Subcutaneous abdominal adipose tissue (tissue), 5 donors: ENCODE data around the gene PCGF5.
A peak's percentile ranks its signal among the peaks of the same experiment; 100 is the strongest.

Experiments used
- H3K27ac ChIP-seq: one replicate; pipeline ENCODE4 v1.7.0; 2013; ENCODE audit warnings: low read depth, mild to moderate bottlenecking, inconsistent platforms, low read length, moderate library complexity
- H3K27me3 ChIP-seq, 5 donors: one replicate each; pipeline ENCODE4 v1.7.0; 2013; ENCODE audit warnings: low read length in 5 of 5, inconsistent platforms in 1 of 5; ENCODE audit not compliant: control insufficient read depth in 5 of 5, insufficient read depth in 4 of 5
- H3K36me3 ChIP-seq, 5 donors: one replicate each; pipeline ENCODE4 v1.7.0; 2013; ENCODE audit warnings: low read length in 5 of 5; ENCODE audit not compliant: control insufficient read depth in 5 of 5, insufficient read depth in 5 of 5
- H3K4me1 ChIP-seq, 5 donors: one replicate each; pipeline ENCODE4 v1.7.0; 2013; ENCODE audit warnings: low read length in 5 of 5, mild to moderate bottlenecking in 3 of 5, moderate library complexity in 1 of 5; ENCODE audit not compliant: control insufficient read depth in 5 of 5, insufficient read depth in 5 of 5
- H3K4me3 ChIP-seq, 5 donors: one replicate each; pipeline ENCODE4 v1.7.0; 2013; ENCODE audit warnings: low read length in 5 of 5, low read depth in 1 of 5
- H3K9ac ChIP-seq, 5 donors: one replicate each; pipeline ENCODE4 v1.7.0; 2013; ENCODE audit warnings: low read length in 5 of 5, mild to moderate bottlenecking in 4 of 5, moderate library complexity in 3 of 5
- H3K9me3 ChIP-seq, 5 donors: one replicate each; pipeline ENCODE4 v1.7.0; 2013; ENCODE audit warnings: low read length in 5 of 5; ENCODE audit not compliant: control insufficient read depth in 5 of 5
- donor health status: healthy.
- donor health status: healthy.
- donor health status: healthy.
- donor health status: healthy.
- donor health status: healthy.

Gene PCGF5

DNA sequence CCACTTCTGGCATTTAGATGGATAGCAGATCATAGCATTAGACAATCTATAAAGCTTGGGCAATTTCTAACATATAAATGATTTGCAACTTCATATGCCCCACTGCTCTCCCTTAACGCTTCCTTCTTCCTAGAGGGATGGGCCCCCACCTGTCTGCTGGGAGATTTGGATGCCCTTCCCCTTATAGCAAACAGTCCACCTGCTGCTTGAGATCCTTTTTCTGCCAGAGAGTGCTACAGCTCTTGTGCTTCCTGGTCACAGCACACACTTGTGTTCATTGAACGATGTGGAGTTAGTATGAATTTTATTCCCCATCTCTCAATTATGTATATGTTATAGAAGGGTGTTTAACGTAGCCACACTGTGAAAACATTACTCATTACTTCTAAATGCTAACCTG lies 10.4 kb upstream of the PCGF5 start:
- Histone ChIP-seq H3K27me3 (no peaks in the 10 kb centered on the region), H3K27ac (no peak overlapping the region), H3K9me3 (no peaks in the 10 kb centered on the region), H3K4me3 (no peak overlapping the region), H3K9ac (no peak overlapping the region), H3K4me1 (peaks cover 0 to 5% (median 0%) of the 10 kb centered on the region in 5 donors), H3K36me3 (no peaks in the 10 kb centered on the region)

DNA sequence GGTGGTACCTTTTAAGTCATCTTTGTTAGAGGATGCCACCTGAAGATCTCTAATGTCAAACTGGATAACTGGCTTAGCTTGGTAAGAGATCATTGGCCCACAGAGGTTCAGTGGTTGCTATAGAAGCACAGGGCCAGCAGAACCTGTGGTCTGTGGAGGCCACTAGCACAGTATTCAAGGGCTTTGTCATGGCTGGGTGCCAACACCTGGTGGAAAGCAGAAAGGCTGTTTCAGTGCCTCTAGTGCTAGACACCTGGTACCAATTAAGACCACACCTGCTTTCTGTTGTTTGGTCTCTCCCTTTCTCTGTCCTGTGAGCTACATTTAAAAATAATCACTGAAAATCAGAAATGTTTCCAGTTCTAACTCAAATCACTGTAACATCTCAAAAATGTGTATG lies 10.0 kb upstream of the PCGF5 start:
- no peak overlapping the region for H3K9ac ChIP-seq
- H3K27me3 ChIP-seq = no peaks in the 10 kb centered on the region
- H3K9me3 ChIP-seq = no peaks in the 10 kb centered on the region
- no peak overlapping the region for H3K4me3 ChIP-seq
- H3K4me1 ChIP-seq = peaks cover 0 to 5% (median 0%) of the 10 kb centered on the region in 5 donors
- no peaks in the 10 kb centered on the region for H3K36me3 ChIP-seq
- no peak overlapping the region for H3K27ac ChIP-seq

DNA sequence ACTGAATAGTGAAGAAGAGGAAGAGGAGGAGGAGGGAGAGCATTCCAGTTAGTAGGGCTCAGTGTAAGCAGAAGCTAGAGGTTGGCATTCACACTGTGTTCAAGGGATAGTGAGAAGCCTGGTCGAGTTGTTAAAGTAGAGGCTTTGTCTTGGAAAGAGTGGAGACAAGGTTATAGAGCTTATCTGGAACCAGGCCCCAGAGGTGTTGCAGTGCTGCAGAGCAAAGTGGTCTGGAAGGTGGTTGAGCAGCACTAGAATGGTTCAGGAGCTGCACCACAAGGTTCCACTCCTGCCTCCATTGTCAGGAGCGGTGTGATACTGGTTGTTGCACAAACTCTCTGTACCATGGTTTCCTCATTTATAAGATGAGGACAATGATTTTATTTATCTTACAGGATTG lies 8.8 kb upstream of the PCGF5 start:
- H3K4me1 ChIP-seq = peaks cover 0 to under 1% (median 0%) of the 10 kb centered on the region in 5 donors
- H3K36me3 ChIP-seq = no peaks in the 10 kb centered on the region
- no peak overlapping the region for H3K4me3 ChIP-seq
- H3K27me3 ChIP-seq = no peaks in the 10 kb centered on the region
- H3K9me3 ChIP-seq = no peaks in the 10 kb centered on the region
- no peak overlapping the region for H3K9ac ChIP-seq
- no peak overlapping the region for H3K27ac ChIP-seq

DNA sequence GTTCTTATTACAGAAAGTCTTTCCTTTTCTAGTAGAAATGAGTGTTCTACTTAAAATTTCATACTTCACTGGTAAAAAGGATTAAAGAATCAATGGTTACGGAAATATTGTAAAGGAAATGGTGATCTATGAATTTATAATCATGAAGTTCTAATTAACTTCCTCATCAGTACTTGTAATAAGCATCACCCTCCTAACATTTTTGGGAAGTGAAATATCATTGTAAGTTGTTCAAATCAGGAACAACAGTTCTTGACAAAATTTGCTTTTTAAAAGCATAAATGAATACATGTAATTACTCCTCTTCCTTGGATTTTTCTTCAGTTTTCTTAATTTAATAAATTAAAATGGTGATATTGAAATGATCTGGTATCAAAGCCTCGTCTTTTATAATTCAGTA lies 5.6 kb upstream of the PCGF5 start:
- no peak overlapping the region for H3K27ac ChIP-seq
- H3K9me3 ChIP-seq = no peaks in the 10 kb centered on the region
- H3K4me3 ChIP-seq = no peak overlapping the region
- peaks cover 0 to 3% (median 2%) of the 10 kb centered on the region in 5 donors for H3K4me1 ChIP-seq
- H3K36me3 ChIP-seq = no peaks in the 10 kb centered on the region
- no peaks in the 10 kb centered on the region for H3K27me3 ChIP-seq
- no peak overlapping the region for H3K9ac ChIP-seq

DNA sequence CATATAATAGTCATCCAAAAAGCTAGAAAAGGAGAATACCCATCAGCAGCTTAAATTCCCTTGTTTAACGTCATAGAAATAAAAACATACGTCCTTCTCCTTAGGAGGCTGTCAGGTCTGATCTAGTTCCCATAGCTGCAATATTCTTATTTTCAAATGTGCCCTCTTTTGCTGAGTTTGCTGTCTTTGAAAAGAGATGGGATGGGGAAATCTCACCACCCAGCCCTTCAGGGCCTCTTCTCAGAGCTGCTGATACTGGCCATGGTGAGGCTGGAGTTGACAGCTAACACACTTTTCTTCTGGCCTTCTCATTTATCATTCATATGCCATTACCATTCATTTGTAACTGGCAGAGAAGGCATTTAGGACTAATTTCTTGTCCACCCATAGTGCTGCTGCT lies 5.1 kb upstream of the PCGF5 start:
- Histone ChIP-seq H3K4me3 (no peak overlapping the region), H3K36me3 (no peaks in the 10 kb centered on the region), H3K9me3 (no peaks in the 10 kb centered on the region), H3K9ac (no peak overlapping the region), H3K27ac (no peak overlapping the region), H3K4me1 (peaks cover 0 to 7% (median 6%) of the 10 kb centered on the region in 5 donors), H3K27me3 (no peaks in the 10 kb centered on the region)

DNA sequence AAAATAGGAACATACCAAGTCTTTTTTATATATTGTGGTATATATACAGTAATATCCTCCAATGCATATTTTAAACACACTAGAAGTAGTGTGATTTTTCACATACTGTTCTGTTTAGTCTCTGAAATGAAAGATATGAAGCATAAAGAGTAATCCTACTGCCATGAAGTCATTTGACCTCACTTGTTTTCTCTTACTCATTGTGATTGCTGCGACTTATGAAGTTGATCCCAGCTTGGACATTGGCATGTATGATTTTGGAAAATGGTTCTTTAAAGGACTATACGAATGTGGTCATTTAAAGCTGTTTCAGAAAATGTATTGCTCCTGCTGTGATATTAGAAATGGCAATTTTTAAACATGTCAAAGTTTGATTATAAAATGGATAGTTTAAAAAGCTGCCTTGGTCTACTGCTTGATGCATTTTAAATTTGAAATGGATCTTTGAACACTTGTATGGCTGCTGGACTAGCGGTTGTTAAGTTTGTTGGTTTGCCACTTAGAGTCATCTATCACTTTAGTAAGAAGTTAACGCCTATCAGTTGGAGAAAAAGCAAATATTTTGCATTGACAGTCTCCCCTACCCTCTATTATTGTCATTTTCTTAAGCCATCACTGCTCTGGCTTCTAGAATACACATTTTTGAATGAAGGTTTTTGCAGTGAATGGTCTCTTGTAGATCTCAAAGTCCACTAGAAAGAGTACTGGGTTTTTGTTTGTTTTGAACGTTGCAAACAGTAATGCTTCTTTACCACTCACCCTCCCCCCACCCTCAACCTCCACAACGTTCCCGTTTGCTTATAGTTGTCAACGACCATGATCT lies 881 bp upstream of the PCGF5 start:
- Histone ChIP-seq H3K9ac (peak overlapping the region in 2 of 5 donors; percentile 67 to 69), H3K27ac (no peak overlapping the region), H3K36me3 (peaks cover 0 to 2% (median 0%) of the 10 kb centered on the region in 5 donors), H3K27me3 (no peaks in the 10 kb centered on the region), H3K4me3 (peak overlapping the region; percentile 72 to 86 (median 82)), H3K9me3 (no peaks in the 10 kb centered on the region), H3K4me1 (peaks cover 0 to 34% (median 22%) of the 10 kb centered on the region in 5 donors)

DNA sequence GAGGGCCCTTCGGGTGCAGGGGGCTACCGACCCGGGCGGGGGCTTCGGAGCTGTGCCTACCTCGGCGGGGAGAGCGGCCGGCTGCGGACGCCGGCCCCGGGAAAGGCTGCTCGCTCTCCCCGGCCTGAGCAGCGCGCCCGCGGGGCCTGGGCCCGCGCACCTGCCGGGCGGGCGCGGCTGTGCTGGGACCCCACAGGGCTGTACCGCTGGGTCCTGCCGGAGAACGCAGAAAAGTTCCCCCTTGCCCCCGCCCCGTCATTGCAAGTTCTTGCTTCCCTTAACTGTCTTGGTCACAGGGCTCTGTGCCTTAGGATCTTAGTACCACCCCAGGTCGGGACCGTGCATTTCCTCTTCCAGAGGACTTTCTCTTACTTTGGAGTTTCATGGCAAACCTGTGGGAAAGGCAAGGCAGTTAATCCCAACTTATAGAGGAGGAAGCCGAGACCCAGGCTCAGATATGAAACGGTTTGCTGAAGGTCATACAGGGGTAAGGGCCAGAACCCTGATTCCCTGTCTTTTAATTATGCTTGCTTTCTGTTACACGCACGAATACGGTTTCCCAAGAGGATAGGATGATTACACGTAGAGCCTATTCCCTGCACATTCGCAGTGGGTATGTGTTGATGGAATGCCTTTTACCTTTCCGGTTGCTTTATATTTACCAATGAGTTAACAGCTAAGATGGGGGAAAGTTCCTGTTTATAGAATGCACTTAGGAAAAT lies 652 bp downstream of the PCGF5 start:
- Histone ChIP-seq H3K9ac (peak overlapping the region; percentile 77 to 96 (median 91)), H3K36me3 (peaks cover 0 to 2% (median 0%) of the 10 kb centered on the region in 5 donors), H3K27ac (peak overlapping the region; percentile 84), H3K4me1 (peaks cover 0 to 34% (median 22%) of the 10 kb centered on the region in 5 donors), H3K4me3 (peak overlapping the region; percentile 83 to 95 (median 86)), H3K9me3 (no peaks in the 10 kb centered on the region), H3K27me3 (no peaks in the 10 kb centered on the region)

DNA sequence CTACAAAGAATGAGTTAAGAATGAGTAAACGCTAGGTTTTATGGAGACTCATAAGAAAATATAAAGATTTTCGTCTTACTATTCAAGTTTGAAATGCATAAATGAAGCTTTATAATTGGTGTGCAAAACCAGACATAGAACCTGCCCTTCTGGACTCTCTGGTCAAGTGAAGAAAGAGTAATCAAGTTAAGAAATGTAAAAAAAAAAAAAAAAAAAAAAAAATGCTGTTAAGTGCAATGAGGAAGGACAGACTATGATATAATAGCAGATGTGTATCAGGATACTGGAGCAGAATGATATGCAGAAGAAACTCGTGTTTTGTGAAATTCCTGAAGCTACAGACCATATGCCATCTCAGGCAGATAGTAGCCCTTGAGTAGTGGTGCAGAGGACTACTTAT lies 5.6 kb downstream of the PCGF5 start:
- H3K27me3 ChIP-seq = no peaks in the 10 kb centered on the region
- peaks cover 0 to 26% (median 20%) of the 10 kb centered on the region in 5 donors for H3K4me1 ChIP-seq
- no peak overlapping the region for H3K9ac ChIP-seq
- H3K9me3 ChIP-seq = no peaks in the 10 kb centered on the region
- no peak overlapping the region for H3K27ac ChIP-seq
- no peak overlapping the region for H3K4me3 ChIP-seq
- H3K36me3 ChIP-seq = peaks cover 6 to 17% (median 7%) of the 10 kb centered on the region in 5 donors

DNA sequence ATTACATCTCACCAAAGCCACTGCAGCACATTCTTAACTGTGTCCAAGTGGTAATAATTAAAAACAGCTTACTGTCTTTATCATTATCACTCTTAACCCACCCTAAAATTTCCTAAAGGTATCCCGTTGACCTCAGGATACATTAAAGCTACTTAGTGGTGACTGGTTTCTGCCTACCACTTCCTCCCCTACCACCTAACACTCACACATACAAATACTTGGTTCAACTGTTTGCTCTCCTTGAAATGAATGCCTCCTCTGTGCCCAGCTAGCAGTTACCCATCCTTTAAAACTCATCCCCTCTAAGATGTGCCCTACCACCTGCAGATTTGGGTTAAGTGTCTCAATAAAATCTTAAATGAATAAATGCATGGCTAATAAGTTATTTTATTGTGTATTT lies 7.1 kb downstream of the PCGF5 start:
- no peaks in the 10 kb centered on the region for H3K27me3 ChIP-seq
- no peaks in the 10 kb centered on the region for H3K9me3 ChIP-seq
- H3K4me1 ChIP-seq = peaks cover 0 to 12% (median 6%) of the 10 kb centered on the region in 5 donors
- no peak overlapping the region for H3K27ac ChIP-seq
- peaks cover 6 to 17% (median 7%) of the 10 kb centered on the region in 5 donors for H3K36me3 ChIP-seq
- no peak overlapping the region for H3K9ac ChIP-seq
- no peak overlapping the region for H3K4me3 ChIP-seq

DNA sequence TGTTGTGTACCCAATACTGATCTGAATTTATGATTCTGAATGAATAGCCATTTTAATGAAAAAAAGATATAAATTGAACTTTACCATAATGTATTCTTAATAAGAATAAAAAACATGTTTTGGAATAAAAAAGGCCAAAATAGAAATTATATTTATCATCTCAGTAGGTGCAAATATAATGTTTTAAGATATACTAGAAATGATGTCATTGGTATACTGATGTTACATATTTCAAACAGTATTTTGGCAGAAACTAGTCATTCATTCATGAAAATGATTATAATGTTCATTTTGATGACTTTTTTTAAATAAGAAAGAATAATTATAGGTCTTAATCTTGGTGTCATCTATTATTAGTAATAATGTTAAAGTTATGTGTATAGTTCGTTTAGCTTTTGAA lies 9.2 kb downstream of the PCGF5 start:
- Histone ChIP-seq H3K9me3 (no peaks in the 10 kb centered on the region), H3K27me3 (no peaks in the 10 kb centered on the region), H3K27ac (no peak overlapping the region), H3K4me1 (peaks cover 0 to 3% (median 0%) of the 10 kb centered on the region in 5 donors), H3K9ac (no peak overlapping the region), H3K4me3 (no peak overlapping the region), H3K36me3 (peaks cover 6 to 14% (median 7%) of the 10 kb centered on the region in 5 donors)
